K562 (cell line): ENCODE data around the gene CD93. TPM values are rescaled to one million over a fixed set of nuclear protein-coding genes. Genes with fewer than 3 reads are reported as not detected.
A peak's percentile ranks its signal among the peaks of the same experiment; 100 is the strongest.

Source experiments
- ATAC-seq: fragments of 200-7000 bp; cut with Tn5 transposase; 3 replicates; pipeline ENCODE4 v1.9.1; 2020; ENCODE audit warnings: moderate library complexity
- BruUV-seq: library from RNA; stranded (reverse); fragments of 400-500 nt; replicated peaks from 2 replicates; lab custom pipeline; 2021; lab: Mats Ljungman, UMichigan
- CTCF ChIA-PET: fragments of 300-600 bp; formaldehyde crosslinking; extraction: SDS; loops from one replicate; lab custom pipeline; 2021; ENCODE audit warnings: low intra/inter-chr PET ratio; lab: Yijun Ruan, JAX
- POLR2A ChIA-PET: fragments of 300-600, 350-650 bp; sonication (Branson Sonifier 250); formaldehyde crosslinking; extraction: SDS; loops from one replicate; lab custom pipeline; 2021; ENCODE audit warnings: antibody characterized with exemption, inconsistent platforms; lab: Yijun Ruan, JAX
- DNase-seq, 4 experiments: peaks; one replicate each; pipeline versions ENCODE4 v3.0.0 to v3.0.0-alpha.2; 2011 to 2018; ENCODE audit warnings: low spot score in 3 of 4, mixed read lengths in 3 of 4; ENCODE audit errors: extremely low read depth in 1 of 4
- FAIRE-seq: peaks from 2 replicates; lab custom pipeline; 2011; peaks lifted over from hg19 to GRCh38; lab: Jason Lieb, UNC
- H2AFZ ChIP-seq: 2 replicates; pipeline ENCODE4 v1.6.0; 2011; ENCODE audit warnings: low read depth, low read length, control low read depth, inconsistent platforms
- H3K27ac ChIP-seq: fragments of 200-600 bp; 3 replicates; pipeline ENCODE4 v1.8.0; 2011; ENCODE audit warnings: low read depth, mild to moderate bottlenecking, control low read depth, inconsistent platforms, low read length, moderate library complexity, mixed read lengths; ENCODE audit errors: extremely low read depth
- H3K27me3 ChIP-seq, 2 experiments: fragments of 300-600 bp in 1 of 2; 2 replicates in 1 of 2; 3 replicates in 1 of 2; pipeline versions ENCODE4 v1.6.0 to v1.8.0; 2011; ENCODE audit warnings: inconsistent platforms in 2 of 2, low read length in 2 of 2, mild to moderate bottlenecking in 1 of 2, mixed read lengths in 1 of 2, moderate library complexity in 1 of 2; ENCODE audit not compliant: control insufficient read depth in 2 of 2, insufficient read depth in 2 of 2
- H3K36me3 ChIP-seq: fragments of 300-600 bp; 3 replicates; pipeline ENCODE4 v1.8.0; 2011; ENCODE audit warnings: mild to moderate bottlenecking, low read length, inconsistent platforms; ENCODE audit not compliant: control insufficient read depth, insufficient read depth
- H3K4me1 ChIP-seq, 2 experiments: fragments of 200-600 bp in 1 of 2; replicated peaks in 1 of 2; 2 replicates in 1 of 2; 3 replicates in 1 of 2; pipeline versions ENCODE4 v1.5.1 to v1.8.0; 2011; ENCODE audit warnings: inconsistent platforms in 2 of 2, low read length in 2 of 2, mild to moderate bottlenecking in 1 of 2, mixed read lengths in 1 of 2, moderate library complexity in 1 of 2; ENCODE audit not compliant: control insufficient read depth in 2 of 2, insufficient read depth in 2 of 2
- H3K4me2 ChIP-seq: 2 replicates; pipeline ENCODE4 v1.6.1; 2011; ENCODE audit warnings: low read length, control low read depth, inconsistent platforms, mixed read lengths; ENCODE audit not compliant: insufficient read depth
- H3K4me3 ChIP-seq: fragments of 200-600 bp; sonication (generic), shearing (Covaris generic); 2 replicates; pipeline ENCODE4 v1.5.1; 2016; ENCODE audit warnings: control low read depth, inconsistent platforms
- H3K79me2 ChIP-seq: fragments of 200-600 bp; 3 replicates; pipeline ENCODE4 v1.8.0; 2011; ENCODE audit warnings: low read length, inconsistent platforms; ENCODE audit not compliant: control insufficient read depth, insufficient read depth
- H3K9ac ChIP-seq, 2 experiments: 2 replicates each; pipeline versions ENCODE4 v1.6.0 to v1.6.1; 2011; ENCODE audit warnings: low read depth in 2 of 2, low read length in 2 of 2, control low read depth in 1 of 2, inconsistent platforms in 1 of 2, mild to moderate bottlenecking in 1 of 2, mixed read lengths in 1 of 2; ENCODE audit not compliant: insufficient read depth in 1 of 2
- H3K9me1 ChIP-seq: one replicate; pipeline ENCODE4 v1.6.0; 2011; ENCODE audit warnings: inconsistent platforms, mild to moderate bottlenecking, low read length, moderate library complexity; ENCODE audit not compliant: control insufficient read depth, insufficient read depth
- H3K9me3 ChIP-seq: replicated peaks from 2 replicates; pipeline ENCODE4 v1.5.1; 2011; ENCODE audit warnings: low read depth, low read length, inconsistent platforms; ENCODE audit not compliant: control insufficient read depth, insufficient read depth
- H4K20me1 ChIP-seq: replicated peaks from 2 replicates; pipeline ENCODE4 v1.6.1; 2011; ENCODE audit warnings: low read length, inconsistent platforms, mixed read lengths; ENCODE audit not compliant: control insufficient read depth, insufficient read depth
- CHCHD3 ChIP-seq: fragments of 250-450 bp; sonication (Bioruptor Pico); IDR thresholded peaks from 2 replicates; pipeline ENCODE4 v2.1.2; 2022; ENCODE audit warnings: mild to moderate bottlenecking
- CHD1 ChIP-seq: fragments of 200-600 bp; sonication (generic); IDR thresholded peaks from one replicate; pipeline ENCODE4 v1.6.1; 2012; ENCODE audit warnings: mild to moderate bottlenecking, moderate library complexity, low read length, inconsistent platforms
- CHD2 ChIP-seq: IDR thresholded peaks from 2 replicates; pipeline ENCODE4 v1.6.1; 2011; ENCODE audit warnings: low read depth, low read length
- CREBBP ChIP-seq: IDR thresholded peaks from one replicate; pipeline ENCODE4 v1.6.1; 2012; ENCODE audit warnings: low read depth, mild to moderate bottlenecking, control low read depth, inconsistent platforms, low read length
- GABPA ChIP-seq: fragments of 200-800 bp; sonication (Bioruptor generic); conservative IDR thresholded peaks from 2 replicates; pipeline ENCODE4 v1.6.1; 2016; ENCODE audit warnings: low read depth, missing genetic modification characterization, missing compliant biosample characterization
- HDAC2 ChIP-seq: fragments of 450-650 bp; IDR thresholded peaks from 2 replicates; pipeline ENCODE4 v1.6.1; 2016; ENCODE audit warnings: mild to moderate bottlenecking
- HMG20A ChIP-seq: fragments of 450-650 bp; formaldehyde crosslinking; conservative IDR thresholded peaks from 2 replicates; pipeline ENCODE4 v1.4.0; 2020; ENCODE audit warnings: mild to moderate bottlenecking, mixed read lengths
- RBM14 ChIP-seq: fragments of 200-400 bp; formaldehyde crosslinking; IDR thresholded peaks from 2 replicates; pipeline ENCODE4 v1.6.1; 2018; ENCODE audit warnings: low read depth, mild to moderate bottlenecking, low read length, moderate library complexity, borderline replicate concordance; ENCODE audit not compliant: insufficient read depth
- RERE ChIP-seq: sonication (generic); formaldehyde crosslinking; IDR thresholded peaks from 2 replicates; pipeline ENCODE4 v1.8.0; 2023; ENCODE audit warnings: missing genetic modification reagents, mild to moderate bottlenecking, borderline replicate concordance
- STAT6 ChIP-seq: sonication (generic); formaldehyde crosslinking; IDR thresholded peaks from 2 replicates; pipeline ENCODE4 v1.8.1; 2023; ENCODE audit warnings: mild to moderate bottlenecking, missing genetic modification reagents
- ZKSCAN1 ChIP-seq: fragments of 150-350 bp; IDR thresholded peaks from 2 replicates; pipeline ENCODE4 v1.6.1; 2016; ENCODE audit warnings: low read depth, low read length
- ZNF134 ChIP-seq: fragments of 250-450 bp; sonication (Bioruptor Pico); conservative IDR thresholded peaks from 2 replicates; pipeline ENCODE4 v1.4.0; 2020
- ZNF655 ChIP-seq: fragments of 250-450 bp; sonication (Bioruptor Pico); IDR thresholded peaks from 2 replicates; pipeline ENCODE4 v1.5.0; 2021
- ZNF699 ChIP-seq: fragments of 250-450 bp; sonication (Bioruptor Pico); IDR thresholded peaks from 2 replicates; pipeline ENCODE4 v1.8.0; 2021; ENCODE audit warnings: mild to moderate bottlenecking, moderate library complexity; ENCODE audit not compliant: insufficient replicate concordance
- WGBS: fragments of 100-300 bp; shearing (Covaris generic); methylation state at CpG from one replicate; pipeline ENCODE4 v1.1.6; 2016; ENCODE audit warnings: low coverage, mixed read lengths; ENCODE audit not compliant: insufficient coverage; ENCODE audit errors: missing lambda C conversion rate; 5-methylcytosine and 5-hydroxymethylcytosine counted together
- in situ Hi-C: fragments of 300-500 bp; cut with MboI; formaldehyde crosslinking; loops from 4 replicates; pipeline ENCODE4 v1.15.0; 2018; ENCODE audit warnings: inconsistent platforms, mixed read lengths
- intact Hi-C: fragments of 100-400 bp; cut with micrococcal nuclease; formaldehyde crosslinking; loops from 2 replicates; pipeline ENCODE4 v1.14.2; 2022
- polyA plus RNA-seq, 8 experiments: library from polyadenylated mRNA; depleted of rRNA in 4 of 8; stranded (reverse) in 5 of 8; unstranded in 3 of 8; fragments of >200 nt; fragmentation: Nextera tagmentation in 2 of 8; fragmentation: Illumina TruSeq in 1 of 8; extraction: Ambion mirVana in 2 of 8; extraction: Trizol in 1 of 8; gene quantifications; 2 replicates each; pipeline versions ENCODE4 v1.2.1 to v1.2.3, GENCODE V29; 2011 to 2014; ENCODE audit warnings: inconsistent platforms in 1 of 8, missing spikeins in 1 of 8
- total RNA-seq, 7 experiments: library from RNA; depleted of rRNA in 6 of 7; stranded (reverse); fragments of >200 nt in 6 of 7; fragmentation: Illumina TruSeq in 2 of 7; extraction: Trizol in 2 of 7; gene quantifications; 2 replicates each; pipeline versions ENCODE4 v1.2.1 to v1.2.3, GENCODE V29; 2011 to 2021; ENCODE audit warnings: low replicate concordance in 1 of 7

The CD93 gene
- total and polyA plus RNA-seq, 9 of the 15 experiments (the other 6 are each of a cell fraction or from before 2014, with no cell fraction given), result 0.03 to 0.20 (median 0.05) TPM

GRCh38 chr20:23088866-23089265 is 2.7 kb upstream of the CD93 start:
- FAIRE-seq (no peak), DNase-seq (no peak), ATAC-seq (no peak)
- Histone ChIP-seq H3K27ac (no peak overlapping the region), H4K20me1 (no peaks in the 10 kb centered on the region), H3K9me1 (no peaks in the 10 kb centered on the region), H3K4me1 (peaks cover 48 to 62% of the 10 kb centered on the region in 2 experiments), H2AFZ (no peak overlapping the region), H3K9ac (peak overlapping the region in 1 of 2 experiments; percentile 69; a peak in 2 of 4 replicates), H3K79me2 (no peaks in the 10 kb centered on the region), H3K4me3 (no peak overlapping the region), H3K27me3 (no peaks in the 10 kb centered on the region), H3K9me3 (no peaks in the 10 kb centered on the region), H3K4me2 (no peak overlapping the region), H3K36me3 (no peaks in the 10 kb centered on the region)
- no CpG with 5 or more reads among the region's 8 CpGs for WGBS
- POLR2A ChIA-PET, result interaction anchor here (1.0 kb wide), 1 partner anchor 13 kb away, joined by 3 read pairs; no protein-coding TSS in a partner anchor
- BruUV-seq, result no TSS peak
- in situ Hi-C loops (no loop called here), intact Hi-C loops (no loop called here)
- CTCF ChIA-PET, result no interaction called here
- TF ChIP-seq ZNF134 (CRISPR knock-in tag), result no peak
- TF ChIP-seq ZKSCAN1, result no peak
- no peak for TF ChIP-seq HDAC2
- no peak for TF ChIP-seq STAT6 (CRISPR knock-in tag)
- no peak for TF ChIP-seq CREBBP
- TF ChIP-seq RERE (CRISPR knock-in tag), result no peak
- TF ChIP-seq ZNF655, result no peak
- no peak for TF ChIP-seq HMG20A
- TF ChIP-seq GABPA, result no peak
- TF ChIP-seq CHD1, result no peak
- no peak for TF ChIP-seq CHCHD3
- no peak for TF ChIP-seq CHD2
- no peak for TF ChIP-seq ZNF699 (CRISPR knock-in tag)
- no peak for TF ChIP-seq RBM14
